DOHH2 (cell line): ENCODE measurements around the gene SEMA6A.

Experiments used
- H3F3A ChIP-seq: fragments of 200-600 bp; sonication (generic), shearing (Covaris generic); 2 replicates; pipeline ENCODE4 v1.6.0; 2016; ENCODE audit warnings: antibody characterized with exemption, mild to moderate bottlenecking; ENCODE audit not compliant: control insufficient read depth, insufficient read depth
- H3K27ac ChIP-seq: fragments of 200-600 bp; sonication (generic); 2 replicates; pipeline ENCODE4 v1.5.1; 2014; ENCODE audit warnings: low read depth, mild to moderate bottlenecking, low read length, moderate library complexity
- H3K27me3 ChIP-seq: fragments of 200-600 bp; sonication (generic); 2 replicates; pipeline ENCODE4 v1.6.1; 2014; ENCODE audit warnings: mild to moderate bottlenecking, low read length, mixed read lengths; ENCODE audit not compliant: control insufficient read depth
- H3K36me3 ChIP-seq: fragments of 200-600 bp; sonication (generic); 2 replicates; pipeline ENCODE4 v1.6.1; 2014; ENCODE audit warnings: mild to moderate bottlenecking, low read length, moderate library complexity, mixed read lengths; ENCODE audit not compliant: control insufficient read depth
- H3K4me1 ChIP-seq: fragments of 200-600 bp; sonication (generic); 2 replicates; pipeline ENCODE4 v1.6.1; 2014; ENCODE audit warnings: mild to moderate bottlenecking, low read length, mixed read lengths; ENCODE audit not compliant: control insufficient read depth
- H3K4me2 ChIP-seq: fragments of 200-600 bp; sonication (generic); 2 replicates; pipeline ENCODE4 v1.6.0; 2014; ENCODE audit warnings: mild to moderate bottlenecking, low read length, moderate library complexity
- H3K4me3 ChIP-seq: fragments of 200-600 bp; sonication (generic); 2 replicates; pipeline ENCODE4 v1.5.1; 2014; ENCODE audit warnings: mild to moderate bottlenecking, low read length, mixed read lengths
- H3K79me2 ChIP-seq: fragments of 200-600 bp; sonication (generic); 2 replicates; pipeline ENCODE4 v1.6.1; 2014; ENCODE audit warnings: mild to moderate bottlenecking, low read length, mixed read lengths; ENCODE audit not compliant: control insufficient read depth
- H3K9me2 ChIP-seq: fragments of 200-600 bp; sonication (generic); replicated peaks from 2 replicates; pipeline ENCODE4 v1.6.1; 2014; ENCODE audit warnings: mild to moderate bottlenecking, low read length, mixed read lengths; ENCODE audit not compliant: control insufficient read depth
- H3K9me3 ChIP-seq: fragments of 200-600 bp; sonication (generic); 2 replicates; pipeline ENCODE4 v1.6.1; 2014; ENCODE audit warnings: antibody characterized with exemption, low read length, mixed read lengths; ENCODE audit not compliant: control insufficient read depth, insufficient read depth
- H4K20me1 ChIP-seq: fragments of 200-600 bp; sonication (generic); 2 replicates; pipeline ENCODE4 v1.6.0; 2014; ENCODE audit warnings: low read depth, mild to moderate bottlenecking, antibody characterized with exemption, low read length, moderate library complexity; ENCODE audit not compliant: control insufficient read depth, insufficient read depth
- CTCF ChIP-seq: fragments of 200-600 bp; sonication (generic); IDR thresholded peaks from one replicate; pipeline ENCODE4 v1.5.1; 2014; ENCODE audit warnings: antibody characterized with exemption, mild to moderate bottlenecking, low read depth, low read length; ENCODE audit not compliant: poor library complexity, severe bottlenecking
- EZH2phosphoT487 ChIP-seq: fragments of 200-600 bp; sonication (generic); IDR thresholded peaks from 2 replicates; pipeline ENCODE4 v1.6.1; 2017; ENCODE audit warnings: borderline replicate concordance, mild to moderate bottlenecking, antibody characterized with exemption, low read length, moderate library complexity, mixed read lengths

Gene SEMA6A

GRCh38 chr5:116498503-116499048 lies 76.0 kb downstream of the SEMA6A start:
- Histone ChIP-seq H3K27me3 (no peaks in the 10 kb centered on the region), H3K79me2 (no peaks in the 10 kb centered on the region), H4K20me1 (no peaks in the 10 kb centered on the region), H3K4me3 (no peak overlapping the region), H3K9me2 (no peaks in the 10 kb centered on the region), H3K27ac (no peak overlapping the region), H3K4me2 (no peak overlapping the region), H3K36me3 (no peaks in the 10 kb centered on the region), H3F3A (no peaks in the 10 kb centered on the region), H3K9me3 (no peaks in the 10 kb centered on the region), H3K4me1 (peaks cover 10% of the 10 kb centered on the region)
- TF ChIP-seq EZH2phosphoT487 (no peak), CTCF (no peak)

- Histone ChIP-seq H3K9me2 (no peaks in the 10 kb centered on the region), H3K9me3 (no peaks in the 10 kb centered on the region), H3F3A (no peaks in the 10 kb centered on the region), H3K27ac (no peak overlapping the region), H4K20me1 (no peaks in the 10 kb centered on the region), H3K79me2 (no peaks in the 10 kb centered on the region), H3K4me2 (no peak overlapping the region), H3K4me1 (peaks cover 10% of the 10 kb centered on the region), H3K27me3 (no peaks in the 10 kb centered on the region), H3K4me3 (no peak overlapping the region), H3K36me3 (no peaks in the 10 kb centered on the region)
- TF ChIP-seq EZH2phosphoT487 (no peak), CTCF (no peak)
Observed at GRCh38 chr5:116497631-116498030, 77.0 kb downstream of the SEMA6A start.

GRCh38 chr5:116495786-116496357 lies 78.8 kb downstream of the SEMA6A start:
- Histone ChIP-seq H3K27ac (no peak overlapping the region), H3K9me2 (no peaks in the 10 kb centered on the region), H3K36me3 (no peaks in the 10 kb centered on the region), H3F3A (no peaks in the 10 kb centered on the region), H4K20me1 (no peaks in the 10 kb centered on the region), H3K4me1 (peaks cover 10% of the 10 kb centered on the region), H3K9me3 (no peaks in the 10 kb centered on the region), H3K4me2 (no peak overlapping the region), H3K79me2 (no peaks in the 10 kb centered on the region), H3K27me3 (no peaks in the 10 kb centered on the region), H3K4me3 (no peak overlapping the region)
- TF ChIP-seq EZH2phosphoT487 (no peak), CTCF (no peak)
